ENCODE data around the gene TMEM98.

Gene TMEM98

DNA sequence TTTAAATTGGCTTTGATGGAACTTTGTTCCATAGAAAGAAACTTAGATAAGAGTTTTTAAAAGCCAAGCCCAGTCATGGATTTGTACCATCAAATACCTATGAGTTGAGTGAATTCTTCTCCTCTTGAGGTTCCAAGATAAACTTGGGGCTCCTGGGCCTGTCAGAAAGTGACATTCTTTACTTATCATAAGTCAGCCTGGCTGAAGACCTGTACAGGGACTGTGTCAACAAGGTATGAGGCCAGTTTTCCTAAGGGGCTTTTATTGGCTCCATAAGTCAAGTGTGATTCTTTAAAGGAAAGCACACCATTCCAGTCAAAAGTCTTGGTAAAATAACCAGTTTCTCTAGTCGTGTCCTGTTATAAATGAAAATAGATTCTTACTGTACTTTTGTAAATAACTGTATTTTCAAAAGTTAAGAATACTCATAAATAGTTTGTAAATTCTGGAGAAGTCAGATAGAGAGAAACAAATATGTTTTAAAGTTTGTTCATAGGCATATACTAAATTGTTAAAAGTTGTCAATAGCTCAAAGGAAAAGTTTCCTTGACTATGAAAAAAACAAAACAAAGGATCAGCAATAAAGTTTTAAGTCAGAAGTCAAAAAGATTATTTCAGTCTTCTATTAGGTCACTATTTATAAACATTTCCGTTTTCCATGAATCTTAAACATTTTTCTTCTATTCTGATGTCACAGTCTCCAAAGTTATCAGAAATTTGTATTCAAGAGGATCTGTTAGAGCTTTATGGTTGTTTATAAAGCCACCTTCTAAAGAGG lies 28.5 kb upstream of the TMEM98 start:
- Histone ChIP-seq H3K36me3 (ENCODE audit: low read depth) (no peaks in the 10 kb centered on the region), H3K27me3 (ENCODE audit: insufficient read depth, poor library complexity, severe bottlenecking) (no peaks in the 10 kb centered on the region), H3K4me3 (ENCODE audit: severe bottlenecking) (no peak overlapping the region), H3K9me3 (ENCODE audit: severe bottlenecking) (no peaks in the 10 kb centered on the region), H3K4me1 (ENCODE audit: insufficient read depth, poor library complexity, severe bottlenecking) (no peaks in the 10 kb centered on the region), H3K27ac (ENCODE audit: poor library complexity, severe bottlenecking) (no peak overlapping the region)
- TF ChIP-seq CTCF (IDR thresholded peaks at IDR 0.05; ENCODE audit: poor library complexity, severe bottlenecking), result no peak
- ATAC-seq (ENCODE audit: low read depth) (no peak), DNase-seq (ENCODE audit: low spot score) (no peak)

- TF ChIP-seq CTCF (IDR thresholded peaks at IDR 0.05; ENCODE audit: poor library complexity, severe bottlenecking), result no peak
- ATAC-seq (ENCODE audit: low read depth), result no peak
- no peak overlapping the region for H3K4me3 ChIP-seq (ENCODE audit: severe bottlenecking)
Measured at GRCh38 chr17:32901743-32902142, 26.2 kb upstream of the TMEM98 start.

DNA sequence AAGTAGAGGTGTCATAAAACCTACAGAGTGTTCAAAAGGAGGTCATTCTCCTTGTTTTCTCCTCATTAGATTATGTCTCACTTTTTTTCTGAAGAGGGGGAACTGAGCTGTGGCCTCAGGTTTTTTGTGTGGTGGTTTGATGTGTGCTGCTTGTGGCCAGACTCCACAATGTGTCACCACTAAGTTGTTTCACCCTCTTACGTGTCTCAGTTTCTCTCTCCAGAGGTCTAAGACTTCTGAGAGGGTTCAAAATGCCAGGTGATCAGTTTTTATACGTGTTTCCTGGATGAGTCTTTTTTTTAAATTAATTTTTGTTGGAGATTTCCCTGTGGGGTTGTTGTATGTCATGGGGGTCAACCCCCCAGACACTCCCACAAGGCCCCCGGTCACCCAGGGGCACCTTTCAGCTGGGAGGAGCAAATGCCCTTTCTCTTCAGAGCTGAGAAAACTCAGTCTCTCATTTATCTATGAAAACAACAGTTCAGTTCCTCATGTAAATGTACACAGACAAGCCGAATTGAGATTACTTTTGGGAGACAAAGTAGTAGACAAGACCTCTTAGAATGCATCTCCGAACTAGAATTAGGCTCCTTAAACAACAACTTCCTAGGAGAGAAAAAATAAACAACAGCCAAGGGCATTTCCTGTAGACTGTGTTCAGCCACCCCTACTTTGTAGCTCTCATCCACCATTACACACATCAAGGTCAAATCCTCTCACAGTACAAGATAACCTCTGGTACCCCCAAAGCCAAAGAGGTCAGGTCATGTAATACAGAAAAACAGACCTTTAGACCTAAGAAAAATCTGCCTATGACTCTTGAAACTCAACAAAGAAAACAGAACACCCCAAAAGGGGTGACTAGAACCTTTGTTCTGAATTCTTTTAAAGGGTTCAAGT lies 23.9 kb upstream of the TMEM98 start:
- ATAC-seq (ENCODE audit: low read depth), result no peak
- no peak for TF ChIP-seq CTCF (IDR thresholded peaks at IDR 0.05; ENCODE audit: poor library complexity, severe bottlenecking)
- no peak for DNase-seq (ENCODE audit: low spot score)
- H3K4me3 ChIP-seq (ENCODE audit: severe bottlenecking), result no peak overlapping the region
- H3K4me1 ChIP-seq (ENCODE audit: insufficient read depth, poor library complexity, severe bottlenecking), result no peaks in the 10 kb centered on the region
- no peak overlapping the region for H3K27ac ChIP-seq (ENCODE audit: poor library complexity, severe bottlenecking)
- no peaks in the 10 kb centered on the region for H3K27me3 ChIP-seq (ENCODE audit: insufficient read depth, poor library complexity, severe bottlenecking)
- H3K9me3 ChIP-seq (ENCODE audit: severe bottlenecking), result no peaks in the 10 kb centered on the region
- H3K36me3 ChIP-seq (ENCODE audit: low read depth), result no peaks in the 10 kb centered on the region

More at GRCh38 chr17:32901743-32902142, 26.2 kb upstream of the TMEM98 start:
- Histone ChIP-seq H3K27me3 (ENCODE audit: insufficient read depth, poor library complexity, severe bottlenecking) (no peaks in the 10 kb centered on the region), H3K9me3 (ENCODE audit: severe bottlenecking) (no peaks in the 10 kb centered on the region), H3K4me1 (ENCODE audit: insufficient read depth, poor library complexity, severe bottlenecking) (no peaks in the 10 kb centered on the region), H3K36me3 (ENCODE audit: low read depth) (no peaks in the 10 kb centered on the region), H3K27ac (ENCODE audit: poor library complexity, severe bottlenecking) (no peak overlapping the region)
- DNase-seq (ENCODE audit: low spot score), result no peak

GRCh38 chr17:32904891-32905290 lies 23.1 kb upstream of the TMEM98 start:
- no peaks in the 10 kb centered on the region for H3K27me3 ChIP-seq (ENCODE audit: insufficient read depth, poor library complexity, severe bottlenecking)
- ATAC-seq (ENCODE audit: low read depth) (no peak), DNase-seq (ENCODE audit: low spot score) (no peak)
- H3K4me1 ChIP-seq (ENCODE audit: insufficient read depth, poor library complexity, severe bottlenecking), result no peaks in the 10 kb centered on the region
- H3K4me3 ChIP-seq (ENCODE audit: severe bottlenecking), result no peak overlapping the region
- no peaks in the 10 kb centered on the region for H3K9me3 ChIP-seq (ENCODE audit: severe bottlenecking)
- no peak overlapping the region for H3K27ac ChIP-seq (ENCODE audit: poor library complexity, severe bottlenecking)
- TF ChIP-seq CTCF (IDR thresholded peaks at IDR 0.05; ENCODE audit: poor library complexity, severe bottlenecking), result no peak
- H3K36me3 ChIP-seq (ENCODE audit: low read depth), result no peaks in the 10 kb centered on the region

Measured in RWPE2 (cell line).